Measurements from ENCODE around the gene GALR3.
"Not testable (repeated sequence)": the region's sequence is repeated elsewhere in the genome, so short reads cannot be mapped to it uniquely, and the experiment has no call there.

GALR3 gene

DNA sequence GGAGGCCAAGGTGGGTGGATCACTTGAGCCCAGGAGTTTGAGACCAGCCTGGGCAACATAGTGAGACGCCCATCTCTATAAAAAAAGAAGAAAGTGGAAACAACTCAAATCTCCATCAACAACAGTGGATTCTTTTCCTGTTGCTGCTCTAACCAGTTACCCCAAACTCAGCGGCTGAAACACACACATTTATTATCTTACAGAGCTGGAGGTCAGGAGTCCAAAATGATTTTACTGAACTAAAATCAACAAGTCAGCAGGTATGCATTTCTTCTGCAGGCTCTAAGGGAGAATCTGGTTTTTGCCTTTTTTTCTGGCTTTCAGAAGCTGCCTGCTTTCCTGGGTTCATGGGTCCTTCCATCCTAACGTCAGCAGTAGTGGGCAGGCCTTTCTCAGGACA lies 27.1 kb upstream of the GALR3 start:
- no peak overlapping the region for H3K27ac ChIP-seq
- no peaks in the 10 kb centered on the region for H4K20me1 ChIP-seq (ENCODE audit: insufficient read depth)

DNA sequence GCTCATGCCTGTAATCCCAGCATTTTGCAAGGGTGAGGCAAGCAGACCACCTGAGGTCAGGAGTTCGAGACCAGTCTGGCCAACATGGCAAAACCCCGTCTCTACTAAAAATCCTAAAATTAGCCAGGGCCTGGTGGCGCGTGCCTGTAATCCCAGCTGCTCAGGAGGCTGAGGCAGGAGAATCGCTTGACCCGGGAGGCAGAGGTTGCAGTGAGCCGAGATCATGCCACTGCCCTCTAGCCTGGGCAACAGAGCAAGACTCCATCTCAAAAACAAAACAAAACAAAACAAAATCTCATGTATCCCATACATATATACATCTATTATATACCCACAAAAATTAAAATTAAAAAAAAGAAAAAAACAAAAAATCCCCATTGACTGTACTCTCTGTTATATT lies 25.9 kb upstream of the GALR3 start:
- H3K4me1 ChIP-seq (ENCODE audit: low read depth, poor library complexity, severe bottlenecking); H4K20me1 ChIP-seq (ENCODE audit: insufficient read depth); H3K4me3 ChIP-seq (IDR thresholded peaks at IDR 0.05; ENCODE audit: insufficient read depth, low read depth, low read length); H3K27me3 ChIP-seq (ENCODE audit: insufficient read depth, low read depth); H3K4me2 ChIP-seq; H3K9ac ChIP-seq; H2AFZ ChIP-seq (ENCODE audit: low read depth); H3K79me2 ChIP-seq (ENCODE audit: insufficient read depth, low read depth); H3K27ac ChIP-seq; H3K36me3 ChIP-seq (ENCODE audit: insufficient read depth): not testable (repeated sequence)

More for the DNA sequence above, 27.1 kb upstream of the GALR3 start:
- no peak overlapping the region for H3K4me2 ChIP-seq
- H3K79me2 ChIP-seq (ENCODE audit: insufficient read depth, low read depth), result no peaks in the 10 kb centered on the region
- H2AFZ ChIP-seq (ENCODE audit: low read depth), result no peak overlapping the region
- peaks cover 3% of the 10 kb centered on the region; the same call in 1 of the 2 replicates for H3K27me3 ChIP-seq (ENCODE audit: insufficient read depth, low read depth)
- no peaks in the 10 kb centered on the region for H3K4me1 ChIP-seq (ENCODE audit: low read depth, poor library complexity, severe bottlenecking)
- H3K36me3 ChIP-seq (ENCODE audit: insufficient read depth), result no peaks in the 10 kb centered on the region
- no peak overlapping the region for H3K9ac ChIP-seq
- no peak for TF ChIP-seq CTCF (conservative IDR thresholded peaks at IDR 0.05; ENCODE audit: low read depth, low read length)
- no peak overlapping the region for H3K4me3 ChIP-seq (IDR thresholded peaks at IDR 0.05; ENCODE audit: insufficient read depth, low read depth, low read length)

- no peak for TF ChIP-seq CTCF (conservative IDR thresholded peaks at IDR 0.05; ENCODE audit: low read depth, low read length)
- Histone ChIP-seq H2AFZ (ENCODE audit: low read depth) (no peak overlapping the region), H3K4me2 (no peak overlapping the region)
These were observed 25.2 kb upstream of the GALR3 start for GRCh38 chr22:37797874-37798500.

DNA sequence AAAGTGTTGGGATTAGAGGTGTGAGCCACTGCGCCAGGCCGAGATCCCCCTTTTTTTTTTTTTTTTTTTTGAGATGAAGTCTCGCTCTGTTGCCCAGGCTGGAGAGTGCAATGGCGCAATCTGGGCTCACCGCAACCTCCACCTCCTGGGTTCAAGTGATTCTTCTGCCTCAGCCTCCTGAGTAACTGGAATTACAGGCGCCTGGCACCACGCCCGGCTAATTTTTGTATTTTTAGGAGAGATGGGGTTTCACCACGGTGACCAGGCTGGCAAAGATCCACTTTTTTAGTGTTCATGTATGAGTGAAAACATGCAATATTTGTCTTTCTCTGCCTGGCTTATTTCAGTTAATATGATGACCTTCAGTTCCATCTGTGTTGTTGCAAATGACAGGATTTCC lies 23.2 kb upstream of the GALR3 start:
- H3K36me3 ChIP-seq (ENCODE audit: insufficient read depth); H3K4me1 ChIP-seq (ENCODE audit: low read depth, poor library complexity, severe bottlenecking); H3K79me2 ChIP-seq (ENCODE audit: insufficient read depth, low read depth); H4K20me1 ChIP-seq (ENCODE audit: insufficient read depth); H2AFZ ChIP-seq (ENCODE audit: low read depth); H3K9ac ChIP-seq; H3K4me2 ChIP-seq; H3K4me3 ChIP-seq (IDR thresholded peaks at IDR 0.05; ENCODE audit: insufficient read depth, low read depth, low read length); H3K27ac ChIP-seq: not testable (repeated sequence)
- H3K27me3 ChIP-seq (ENCODE audit: insufficient read depth, low read depth), result peaks cover 29% of the 10 kb centered on the region

More at GRCh38 chr22:37797874-37798500, 25.2 kb upstream of the GALR3 start:
- Histone ChIP-seq H3K27ac (no peak overlapping the region), H4K20me1 (ENCODE audit: insufficient read depth) (no peaks in the 10 kb centered on the region), H3K79me2 (ENCODE audit: insufficient read depth, low read depth) (no peaks in the 10 kb centered on the region), H3K27me3 (ENCODE audit: insufficient read depth, low read depth) (peaks cover 12% of the 10 kb centered on the region), H3K9ac (no peak overlapping the region), H3K4me3 (IDR thresholded peaks at IDR 0.05; ENCODE audit: insufficient read depth, low read depth, low read length) (no peak overlapping the region), H3K36me3 (ENCODE audit: insufficient read depth) (no peaks in the 10 kb centered on the region), H3K4me1 (ENCODE audit: low read depth, poor library complexity, severe bottlenecking) (peaks cover 4% of the 10 kb centered on the region)

DNA sequence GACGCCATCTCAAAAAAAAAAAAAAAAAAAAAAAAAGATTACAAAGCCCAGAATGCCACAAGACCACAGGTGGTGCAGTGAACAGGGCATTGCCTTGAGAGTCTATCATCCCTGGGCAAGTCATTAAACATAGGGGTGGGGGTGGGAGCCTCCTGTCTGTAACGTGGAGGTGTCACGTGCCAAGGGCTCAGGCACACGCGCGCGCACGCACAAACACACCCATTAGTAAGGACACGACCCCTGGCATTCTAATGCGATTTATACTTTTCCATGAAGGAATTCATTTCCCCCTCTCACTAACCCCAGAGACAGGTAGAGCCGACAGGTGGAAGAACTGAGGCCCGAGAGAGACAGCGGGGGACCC lies 21.3 kb upstream of the GALR3 start:
- no peaks in the 10 kb centered on the region for H3K36me3 ChIP-seq (ENCODE audit: insufficient read depth)
- TF ChIP-seq CTCF (conservative IDR thresholded peaks at IDR 0.05; ENCODE audit: low read depth, low read length), result no peak
- peaks cover 18% of the 10 kb centered on the region for H3K4me1 ChIP-seq (ENCODE audit: low read depth, poor library complexity, severe bottlenecking)
- H3K4me3 ChIP-seq (IDR thresholded peaks at IDR 0.05; ENCODE audit: insufficient read depth, low read depth, low read length), result no peak overlapping the region
- no peak overlapping the region; the same call in 1 of the 2 replicates for H3K9ac ChIP-seq
- H3K4me2 ChIP-seq, result peak overlapping the region; percentile 89
- peaks cover 46% of the 10 kb centered on the region for H3K27me3 ChIP-seq (ENCODE audit: insufficient read depth, low read depth)
- no peaks in the 10 kb centered on the region for H3K79me2 ChIP-seq (ENCODE audit: insufficient read depth, low read depth)
- no peak overlapping the region for H3K27ac ChIP-seq
- H4K20me1 ChIP-seq (ENCODE audit: insufficient read depth), result no peaks in the 10 kb centered on the region
- peak overlapping the region; percentile 76 for H2AFZ ChIP-seq (ENCODE audit: low read depth)

Measured in KMS-11 (cell line).